Type B pancreatic cell (in vitro differentiated cells): ENCODE results near the gene SP4. TPM values are rescaled to one million over a fixed set of nuclear protein-coding genes. Genes with fewer than 3 reads are reported as not detected.

Experiments used
- DNase-seq: peaks from one replicate; pipeline ENCODE4 v3.0.0; 2021; ENCODE audit warnings: mixed read lengths; ENCODE audit not compliant: unreplicated experiment; ENCODE audit errors: extremely low spot score
- H3K27ac Mint-ChIP-seq: 2 replicates; pipeline ENCODE4 v1.8.0; 2021; ENCODE audit warnings: mild to moderate bottlenecking, mixed read lengths
- H3K27me3 Mint-ChIP-seq: 2 replicates; pipeline ENCODE4 v1.8.0; 2021; ENCODE audit warnings: mixed read lengths
- H3K36me3 Mint-ChIP-seq: 2 replicates; pipeline ENCODE4 v1.8.0; 2021; ENCODE audit warnings: mixed read lengths
- H3K4me1 Mint-ChIP-seq: one replicate; pipeline ENCODE4 v1.8.0; 2021; ENCODE audit warnings: mixed read lengths; ENCODE audit not compliant: unreplicated experiment
- H3K4me3 Mint-ChIP-seq: 2 replicates; pipeline ENCODE4 v1.8.0; 2021; ENCODE audit warnings: mild to moderate bottlenecking, mixed read lengths
- H3K9me3 Mint-ChIP-seq: 2 replicates; pipeline ENCODE4 v1.8.0; 2021; ENCODE audit warnings: mixed read lengths
- total RNA-seq: library from RNA; stranded (reverse); gene quantifications from 2 replicates; pipeline ENCODE4 v1.2.1, GENCODE V29; 2021; ENCODE audit warnings: low replicate concordance
- TF ChIP-seq, protein P1 (sequence below): fragments of 200-600 bp; sonication (generic); conservative IDR thresholded peaks from 2 replicates; pipeline ENCODE4 v1.5.0; 2021; ENCODE audit warnings: antibody characterized with exemption, mild to moderate bottlenecking

SP4 gene
- total RNA-seq, 1 donor from 2014 or later: 12.4 TPM

DNA sequence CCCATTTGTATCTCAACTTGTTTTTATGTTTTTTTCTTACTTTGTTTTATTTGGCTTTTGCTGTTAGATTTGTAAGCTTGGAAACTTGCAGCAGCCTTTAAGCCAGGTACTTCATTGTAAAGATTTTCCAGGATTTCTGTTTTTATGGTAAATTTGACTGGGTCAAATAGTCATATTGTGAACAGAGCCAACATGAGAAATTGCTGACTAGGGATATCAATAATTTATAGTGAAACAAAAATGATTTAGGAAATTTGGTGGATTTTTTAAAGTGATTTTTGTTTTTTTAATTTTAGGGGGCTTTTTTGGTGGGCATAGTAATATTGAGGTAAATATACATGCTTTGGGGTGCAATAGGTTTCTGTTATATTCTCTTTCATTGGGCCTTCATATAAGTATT, 22.2 kb downstream of the SP4 start:
- TF ChIP-seq, protein P1, sequence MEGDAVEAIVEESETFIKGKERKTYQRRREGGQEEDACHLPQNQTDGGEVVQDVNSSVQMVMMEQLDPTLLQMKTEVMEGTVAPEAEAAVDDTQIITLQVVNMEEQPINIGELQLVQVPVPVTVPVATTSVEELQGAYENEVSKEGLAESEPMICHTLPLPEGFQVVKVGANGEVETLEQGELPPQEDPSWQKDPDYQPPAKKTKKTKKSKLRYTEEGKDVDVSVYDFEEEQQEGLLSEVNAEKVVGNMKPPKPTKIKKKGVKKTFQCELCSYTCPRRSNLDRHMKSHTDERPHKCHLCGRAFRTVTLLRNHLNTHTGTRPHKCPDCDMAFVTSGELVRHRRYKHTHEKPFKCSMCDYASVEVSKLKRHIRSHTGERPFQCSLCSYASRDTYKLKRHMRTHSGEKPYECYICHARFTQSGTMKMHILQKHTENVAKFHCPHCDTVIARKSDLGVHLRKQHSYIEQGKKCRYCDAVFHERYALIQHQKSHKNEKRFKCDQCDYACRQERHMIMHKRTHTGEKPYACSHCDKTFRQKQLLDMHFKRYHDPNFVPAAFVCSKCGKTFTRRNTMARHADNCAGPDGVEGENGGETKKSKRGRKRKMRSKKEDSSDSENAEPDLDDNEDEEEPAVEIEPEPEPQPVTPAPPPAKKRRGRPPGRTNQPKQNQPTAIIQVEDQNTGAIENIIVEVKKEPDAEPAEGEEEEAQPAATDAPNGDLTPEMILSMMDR: no peak
- Mint-ChIP-seq H3K4me1 (no peaks in the 10 kb centered on the region), H3K9me3 (peaks cover 11% of the 10 kb centered on the region), H3K36me3 (peaks cover 28% of the 10 kb centered on the region), H3K4me3 (no peak overlapping the region), H3K27me3 (no peaks in the 10 kb centered on the region), H3K27ac (no peak overlapping the region)
- DNase-seq: no peak

DNA sequence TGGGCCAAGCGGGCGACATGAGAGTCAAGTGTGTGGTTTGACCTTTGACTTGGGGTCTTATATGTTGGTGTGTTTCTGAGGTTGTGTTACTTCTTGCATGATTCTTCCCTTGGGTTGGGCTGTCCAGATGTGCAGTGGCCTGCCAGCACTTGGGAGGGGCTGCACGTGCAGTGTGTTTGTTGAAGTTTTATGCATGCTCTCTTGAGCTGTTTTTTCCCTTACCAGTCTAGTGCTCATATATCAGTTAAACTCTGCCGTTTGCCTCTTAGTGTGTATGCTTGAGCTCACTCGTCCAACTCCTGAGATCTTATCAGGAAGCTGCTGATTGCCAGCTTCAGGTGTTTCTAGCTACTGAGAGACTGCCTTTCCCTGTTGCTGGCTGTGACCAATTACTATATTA, 23.1 kb downstream of the SP4 start:
- peaks cover 16% of the 10 kb centered on the region for H3K9me3 Mint-ChIP-seq
- TF ChIP-seq, protein P1: no peak
- no peak overlapping the region for H3K27ac Mint-ChIP-seq
- H3K27me3 Mint-ChIP-seq: no peaks in the 10 kb centered on the region
- H3K4me1 Mint-ChIP-seq: no peaks in the 10 kb centered on the region
- no peak overlapping the region for H3K4me3 Mint-ChIP-seq
- H3K36me3 Mint-ChIP-seq: peaks cover 28% of the 10 kb centered on the region
- no peak for DNase-seq

DNA sequence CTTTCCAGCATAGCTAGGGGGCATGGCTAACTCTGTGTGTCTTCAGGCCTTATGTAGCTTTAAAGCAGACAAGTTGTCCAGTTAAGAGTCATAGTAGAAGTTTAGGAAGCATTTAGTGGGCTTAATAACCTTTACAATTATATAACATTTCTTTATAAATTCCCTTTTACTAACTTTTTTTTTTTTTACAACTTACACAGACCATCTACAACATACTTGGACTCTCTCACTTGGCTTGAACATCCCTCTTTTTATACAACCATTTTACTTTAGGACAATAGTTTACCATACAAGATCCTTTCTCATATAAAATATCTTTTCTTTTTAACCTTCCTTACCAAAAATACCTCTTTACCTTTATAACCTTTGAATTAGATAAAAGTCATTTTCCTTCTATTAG, 26.3 kb downstream of the SP4 start:
- no peak for DNase-seq
- TF ChIP-seq, protein P1: no peak
- H3K9me3 Mint-ChIP-seq: peaks cover 16% of the 10 kb centered on the region
- no peaks in the 10 kb centered on the region for H3K27me3 Mint-ChIP-seq
- no peak overlapping the region for H3K27ac Mint-ChIP-seq
- H3K4me3 Mint-ChIP-seq: no peak overlapping the region
- peaks cover 33% of the 10 kb centered on the region for H3K36me3 Mint-ChIP-seq
- H3K4me1 Mint-ChIP-seq: no peaks in the 10 kb centered on the region

DNA sequence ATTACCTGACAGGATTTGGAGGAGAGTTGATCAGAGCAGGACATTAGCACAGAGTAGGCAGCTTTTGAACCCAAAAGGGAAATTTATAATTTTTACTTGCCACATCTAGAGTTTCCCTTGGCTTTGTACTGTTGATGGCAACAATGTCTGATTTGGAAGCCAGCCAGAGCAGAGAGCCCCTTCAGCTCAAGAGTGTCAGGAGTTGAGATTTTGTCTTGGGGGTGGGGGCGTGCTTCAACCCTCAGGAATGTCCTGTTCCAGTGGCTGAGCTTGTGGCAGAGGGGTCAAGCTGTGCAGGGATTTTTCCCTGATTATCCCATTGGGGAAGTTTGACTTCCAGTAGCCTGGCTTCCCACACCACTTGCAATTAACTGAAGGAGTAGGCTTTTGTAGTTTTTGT, 27.0 kb downstream of the SP4 start:
- TF ChIP-seq, protein P1: no peak
- peaks cover 38% of the 10 kb centered on the region for H3K36me3 Mint-ChIP-seq
- no peaks in the 10 kb centered on the region for H3K27me3 Mint-ChIP-seq
- no peak for DNase-seq
- no peak overlapping the region for H3K27ac Mint-ChIP-seq
- H3K4me3 Mint-ChIP-seq: no peak overlapping the region
- peaks cover 18% of the 10 kb centered on the region for H3K9me3 Mint-ChIP-seq
- no peaks in the 10 kb centered on the region for H3K4me1 Mint-ChIP-seq

DNA sequence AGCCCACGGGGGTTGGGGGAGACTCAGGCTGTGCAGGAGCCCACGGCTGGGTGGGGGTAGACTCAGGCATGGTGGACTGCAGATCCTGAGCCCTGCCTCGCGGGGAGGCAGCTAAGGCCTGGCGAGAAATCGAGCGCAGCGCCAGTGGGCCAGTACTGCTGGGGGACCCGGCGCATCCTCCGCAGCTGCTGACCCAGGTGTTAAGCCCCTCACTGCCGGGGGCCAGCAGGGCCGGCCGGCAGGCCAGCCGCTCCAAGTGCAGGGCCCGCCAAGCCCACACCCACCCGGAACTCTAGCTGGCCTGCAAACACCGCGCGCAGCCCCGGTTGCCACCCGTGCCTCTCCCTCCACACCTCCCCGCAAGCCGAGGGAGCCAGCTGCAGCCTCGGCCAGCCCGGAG, 33.4 kb downstream of the SP4 start:
- DNase-seq: no peak
- H3K9me3 Mint-ChIP-seq: peaks cover 6% of the 10 kb centered on the region
- no peak overlapping the region for H3K4me3 Mint-ChIP-seq
- H3K27me3 Mint-ChIP-seq: no peaks in the 10 kb centered on the region
- H3K27ac Mint-ChIP-seq: no peak overlapping the region
- H3K4me1 Mint-ChIP-seq: no peaks in the 10 kb centered on the region
- TF ChIP-seq, protein P1: no peak
- peaks cover 23% of the 10 kb centered on the region for H3K36me3 Mint-ChIP-seq

DNA sequence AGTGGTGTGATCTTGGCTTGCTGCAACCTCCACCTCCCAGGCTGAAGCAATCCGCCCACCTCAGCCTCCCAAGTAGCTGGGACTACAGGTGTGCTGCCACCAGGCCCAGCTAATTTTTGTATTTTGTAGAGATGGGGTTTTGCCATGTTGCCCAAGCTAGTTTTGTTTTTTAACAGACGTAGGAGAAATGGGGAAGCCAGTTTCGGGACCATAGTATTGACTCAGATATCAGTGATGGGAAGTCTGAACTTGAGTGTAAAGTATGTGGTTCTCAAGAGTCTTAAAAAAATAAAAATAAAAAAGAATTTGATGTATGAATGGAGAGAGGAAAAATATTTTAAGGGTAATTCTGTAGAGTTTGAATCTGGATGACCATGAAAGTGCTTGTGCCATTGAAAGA, 34.2 kb downstream of the SP4 start:
- H3K27ac Mint-ChIP-seq: no peak overlapping the region
- H3K27me3 Mint-ChIP-seq: no peaks in the 10 kb centered on the region
- H3K36me3 Mint-ChIP-seq: peaks cover 17% of the 10 kb centered on the region
- peaks cover 6% of the 10 kb centered on the region for H3K9me3 Mint-ChIP-seq
- no peak overlapping the region for H3K4me3 Mint-ChIP-seq
- no peaks in the 10 kb centered on the region for H3K4me1 Mint-ChIP-seq
- TF ChIP-seq, protein P1: no peak
- DNase-seq: no peak
